Osteoblast (primary cell): ENCODE results near the gene SLC9A2. TPM values are rescaled to one million over a fixed set of nuclear protein-coding genes. Genes with fewer than 3 reads are reported as not detected.
A peak's percentile ranks its signal among the peaks of the same experiment; 100 is the strongest.

Experiments used
- DNase-seq: peaks from one replicate; pipeline ENCODE4 v3.0.0; 2011; ENCODE audit warnings: low spot score, mixed read lengths; ENCODE audit not compliant: insufficient read length; ENCODE audit errors: missing footprints
- H2AFZ ChIP-seq: 2 replicates; pipeline ENCODE4 v1.6.0; 2011; ENCODE audit warnings: mild to moderate bottlenecking, low read length
- H3K27ac ChIP-seq: 2 replicates; pipeline ENCODE4 v1.5.1; 2011; ENCODE audit warnings: mild to moderate bottlenecking, low read depth, low read length, moderate library complexity
- H3K27me3 ChIP-seq: 2 replicates; pipeline ENCODE4 v1.6.0; 2012; ENCODE audit warnings: mild to moderate bottlenecking, control low read depth, inconsistent platforms, low read length, moderate library complexity; ENCODE audit not compliant: insufficient read depth
- H3K36me3 ChIP-seq: 2 replicates; pipeline ENCODE4 v1.5.1; 2011; ENCODE audit warnings: mild to moderate bottlenecking, low read length, control low read depth, moderate library complexity; ENCODE audit not compliant: insufficient read depth
- H3K4me1 ChIP-seq: 2 replicates; pipeline ENCODE4 v1.5.1; 2011; ENCODE audit warnings: mild to moderate bottlenecking, low read length, control low read depth, moderate library complexity; ENCODE audit not compliant: insufficient read depth
- H3K4me2 ChIP-seq: 2 replicates; pipeline ENCODE4 v1.6.0; 2011; ENCODE audit warnings: mild to moderate bottlenecking, low read length; ENCODE audit not compliant: insufficient read depth
- H3K4me3 ChIP-seq: fragments of 200-600 bp; sonication (generic); 3 replicates; pipeline ENCODE4 v1.5.1; 2012; ENCODE audit warnings: mild to moderate bottlenecking, low read length, inconsistent platforms; ENCODE audit not compliant: insufficient read depth
- H3K79me2 ChIP-seq: 2 replicates; pipeline ENCODE4 v1.6.0; 2012; ENCODE audit warnings: mild to moderate bottlenecking, low read length, control low read depth, inconsistent platforms; ENCODE audit not compliant: insufficient read depth
- H3K9me3 ChIP-seq: 2 replicates; pipeline ENCODE4 v1.5.1; 2011; ENCODE audit warnings: low read depth, low read length, control low read depth
- H4K20me1 ChIP-seq: 2 replicates; pipeline ENCODE4 v1.6.0; 2012; ENCODE audit warnings: mild to moderate bottlenecking, low read length, control low read depth; ENCODE audit not compliant: insufficient read depth
- total RNA-seq: library from RNA; depleted of rRNA; stranded (reverse); fragments of >200 nt; gene quantifications from 2 replicates; pipeline ENCODE4 v1.2.3, GENCODE V29; 2012
- TF ChIP-seq, protein P1 (sequence below): IDR thresholded peaks from 2 replicates; pipeline ENCODE4 v1.5.1; 2011; ENCODE audit warnings: mild to moderate bottlenecking, low read depth, low read length, moderate library complexity; ENCODE audit errors: extremely low read depth

The SLC9A2 gene
- total RNA-seq, 1 donor, result under 0.01 TPM

DNA sequence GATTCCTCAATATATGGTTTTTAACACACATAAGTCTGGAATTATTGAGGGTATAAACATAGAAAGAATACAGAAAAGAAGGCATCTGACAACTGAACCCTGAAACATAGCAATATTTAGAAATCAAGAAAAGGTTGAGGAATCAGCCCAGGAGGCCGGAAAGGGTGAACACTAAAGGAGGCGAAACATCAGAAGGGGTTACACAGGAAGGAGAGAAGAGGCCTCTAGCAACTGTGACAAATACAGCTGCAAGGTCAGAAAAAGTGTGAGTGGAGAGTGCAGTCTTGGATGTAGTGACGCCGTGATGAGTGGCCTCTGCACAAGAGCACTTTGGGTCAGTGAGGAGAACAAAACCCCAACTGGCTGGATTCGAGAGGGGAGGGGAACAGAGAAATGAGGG, 70.7 kb downstream of the SLC9A2 start:
- H3K4me1 ChIP-seq, result no peaks in the 10 kb centered on the region
- peak; percentile 46 for DNase-seq
- H3K9me3 ChIP-seq, result no peaks in the 10 kb centered on the region
- no peak overlapping the region for H2AFZ ChIP-seq
- TF ChIP-seq, protein P1, sequence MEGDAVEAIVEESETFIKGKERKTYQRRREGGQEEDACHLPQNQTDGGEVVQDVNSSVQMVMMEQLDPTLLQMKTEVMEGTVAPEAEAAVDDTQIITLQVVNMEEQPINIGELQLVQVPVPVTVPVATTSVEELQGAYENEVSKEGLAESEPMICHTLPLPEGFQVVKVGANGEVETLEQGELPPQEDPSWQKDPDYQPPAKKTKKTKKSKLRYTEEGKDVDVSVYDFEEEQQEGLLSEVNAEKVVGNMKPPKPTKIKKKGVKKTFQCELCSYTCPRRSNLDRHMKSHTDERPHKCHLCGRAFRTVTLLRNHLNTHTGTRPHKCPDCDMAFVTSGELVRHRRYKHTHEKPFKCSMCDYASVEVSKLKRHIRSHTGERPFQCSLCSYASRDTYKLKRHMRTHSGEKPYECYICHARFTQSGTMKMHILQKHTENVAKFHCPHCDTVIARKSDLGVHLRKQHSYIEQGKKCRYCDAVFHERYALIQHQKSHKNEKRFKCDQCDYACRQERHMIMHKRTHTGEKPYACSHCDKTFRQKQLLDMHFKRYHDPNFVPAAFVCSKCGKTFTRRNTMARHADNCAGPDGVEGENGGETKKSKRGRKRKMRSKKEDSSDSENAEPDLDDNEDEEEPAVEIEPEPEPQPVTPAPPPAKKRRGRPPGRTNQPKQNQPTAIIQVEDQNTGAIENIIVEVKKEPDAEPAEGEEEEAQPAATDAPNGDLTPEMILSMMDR, result no peak
- H3K4me3 ChIP-seq, result no peak overlapping the region
- H3K36me3 ChIP-seq, result no peaks in the 10 kb centered on the region
- no peak overlapping the region for H3K4me2 ChIP-seq
- H3K27ac ChIP-seq, result no peak overlapping the region
- H4K20me1 ChIP-seq, result no peaks in the 10 kb centered on the region
- no peaks in the 10 kb centered on the region for H3K79me2 ChIP-seq
- peaks cover 4% of the 10 kb centered on the region for H3K27me3 ChIP-seq

DNA sequence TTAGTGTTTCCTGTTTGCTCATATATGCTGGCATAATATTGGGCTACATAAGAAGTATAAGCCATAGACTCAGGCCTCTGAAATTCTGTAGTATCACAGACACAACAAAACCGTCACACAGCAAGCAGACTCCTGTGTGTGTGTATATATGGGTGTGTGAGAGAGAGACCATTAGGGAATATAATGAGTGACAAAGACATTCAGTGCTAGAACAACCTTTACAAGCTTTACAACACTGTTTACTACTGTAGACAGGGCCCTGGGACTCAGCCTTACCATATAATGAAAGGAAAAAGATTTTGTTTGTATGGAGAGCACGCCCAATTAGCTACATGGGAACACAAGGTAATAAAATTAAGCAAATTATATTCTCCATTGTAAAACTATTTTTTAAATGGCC, 77.1 kb downstream of the SLC9A2 start:
- Histone ChIP-seq H3K27ac (no peak overlapping the region), H3K79me2 (no peaks in the 10 kb centered on the region), H3K27me3 (no peaks in the 10 kb centered on the region), H3K4me3 (no peak overlapping the region), H4K20me1 (no peaks in the 10 kb centered on the region), H3K4me2 (no peak overlapping the region), H3K4me1 (no peaks in the 10 kb centered on the region), H3K9me3 (no peaks in the 10 kb centered on the region), H2AFZ (no peak overlapping the region), H3K36me3 (no peaks in the 10 kb centered on the region)
- TF ChIP-seq, protein P1, result no peak
- DNase-seq, result no peak

DNA sequence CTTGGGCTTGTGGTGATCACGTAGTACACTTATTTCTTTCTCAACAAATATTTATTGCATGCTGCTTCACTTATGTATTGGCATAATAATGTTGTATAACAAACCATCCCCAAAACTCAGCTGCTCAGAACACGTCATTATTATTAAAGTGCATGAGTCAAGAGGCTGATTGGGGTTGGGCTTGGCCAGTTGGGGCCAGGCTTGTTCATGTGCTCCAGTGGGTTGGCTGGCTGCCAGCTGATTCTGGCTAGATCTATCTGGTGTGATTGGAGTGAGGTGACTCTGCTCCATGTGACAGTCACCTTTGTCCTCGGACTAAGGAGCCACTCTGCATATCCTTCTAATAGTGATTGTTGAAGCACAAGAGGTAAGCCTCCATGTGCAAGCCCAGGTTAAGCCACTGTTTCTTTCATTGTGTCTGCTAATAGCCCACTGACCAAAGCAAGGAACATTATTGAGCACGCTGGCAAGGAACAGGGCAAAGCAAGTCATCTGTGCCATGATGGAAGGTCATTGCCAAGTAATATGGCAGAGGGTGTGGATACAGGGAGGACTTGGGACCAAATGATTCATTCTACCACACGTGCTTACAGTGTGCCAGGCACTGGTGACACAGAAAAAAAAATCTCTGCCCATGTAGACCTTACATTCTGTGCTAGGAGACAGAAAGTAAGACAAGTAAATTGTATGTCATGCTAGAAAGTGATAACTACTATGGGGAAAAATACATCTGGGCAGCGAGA, 79.2 kb downstream of the SLC9A2 start:
- no peaks in the 10 kb centered on the region for H4K20me1 ChIP-seq
- no peaks in the 10 kb centered on the region for H3K4me1 ChIP-seq
- peaks cover 3% of the 10 kb centered on the region for H3K27me3 ChIP-seq
- TF ChIP-seq, protein P1, result no peak
- no peak for DNase-seq
- H3K27ac ChIP-seq, result no peak overlapping the region
- no peaks in the 10 kb centered on the region for H3K9me3 ChIP-seq
- no peaks in the 10 kb centered on the region for H3K36me3 ChIP-seq
- H2AFZ ChIP-seq, result no peak overlapping the region
- no peaks in the 10 kb centered on the region for H3K79me2 ChIP-seq
- H3K4me3 ChIP-seq, result no peak overlapping the region
- no peak overlapping the region for H3K4me2 ChIP-seq

DNA sequence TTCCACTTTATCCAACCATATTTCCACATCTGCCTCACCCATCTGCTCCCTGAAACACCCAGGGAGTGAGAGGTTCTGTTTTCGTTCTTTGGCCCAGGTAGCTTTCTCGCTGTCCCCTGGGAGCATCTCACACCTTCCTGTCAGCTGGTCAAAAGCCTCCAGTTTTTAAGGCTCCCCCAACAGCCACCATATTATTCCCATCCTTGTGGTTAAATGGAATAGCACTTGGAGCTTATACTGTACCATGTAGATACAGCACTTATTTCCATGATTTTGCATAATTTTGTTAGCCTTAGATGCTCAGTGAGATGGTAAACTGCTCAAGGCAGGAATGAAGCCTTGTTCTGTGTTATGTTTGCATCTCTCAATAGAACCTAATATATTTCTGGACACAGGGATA, 84.0 kb downstream of the SLC9A2 start:
- Histone ChIP-seq H2AFZ (no peak overlapping the region), H3K4me3 (no peak overlapping the region), H3K4me2 (no peak overlapping the region), H4K20me1 (no peaks in the 10 kb centered on the region), H3K4me1 (no peaks in the 10 kb centered on the region), H3K36me3 (no peaks in the 10 kb centered on the region), H3K79me2 (no peaks in the 10 kb centered on the region), H3K27me3 (peaks cover 3% of the 10 kb centered on the region), H3K27ac (no peak overlapping the region), H3K9me3 (no peaks in the 10 kb centered on the region)
- DNase-seq, result no peak
- TF ChIP-seq, protein P1, result no peak
